MM.1S (cell line): ENCODE measurements around the gene HKDC1.
"Not testable (repeated sequence)": the region's sequence is repeated elsewhere in the genome, so short reads cannot be mapped to it uniquely, and the experiment has no call there.

ENCODE experiments used
- DNase-seq: peaks from one replicate; pipeline ENCODE4 v3.0.0-alpha.2; 2015
- H2AFZ ChIP-seq: fragments of 300-600 bp; sonication (generic); 2 replicates; pipeline ENCODE4 v1.6.0; 2016; ENCODE audit warnings: antibody characterized with exemption, low read length
- H3F3A ChIP-seq: fragments of 300-600 bp; sonication (generic); 2 replicates; pipeline ENCODE4 v1.6.1; 2016; ENCODE audit warnings: mild to moderate bottlenecking, antibody characterized with exemption, low read length, moderate library complexity, mixed read lengths; ENCODE audit not compliant: insufficient read depth
- H3K27ac ChIP-seq: fragments of 300-600 bp; sonication (generic); 2 replicates; pipeline ENCODE4 v1.5.1; 2016; ENCODE audit warnings: mild to moderate bottlenecking, low read length
- H3K27me3 ChIP-seq: fragments of 300-600 bp; sonication (generic); replicated peaks from 2 replicates; pipeline ENCODE4 v1.6.0; 2016; ENCODE audit warnings: low read length; ENCODE audit not compliant: insufficient read depth
- H3K36me3 ChIP-seq: fragments of 300-600 bp; sonication (generic); replicated peaks from 2 replicates; pipeline ENCODE4 v1.6.1; 2016; ENCODE audit warnings: mild to moderate bottlenecking, low read length, mixed read lengths; ENCODE audit not compliant: insufficient read depth
- H3K4me1 ChIP-seq: fragments of 300-600 bp; sonication (generic); 2 replicates; pipeline ENCODE4 v1.6.1; 2016; ENCODE audit warnings: low read length, mixed read lengths
- H3K4me2 ChIP-seq: fragments of 300-600 bp; sonication (generic); 2 replicates; pipeline ENCODE4 v1.6.0; 2016; ENCODE audit warnings: low read depth, low read length
- H3K4me3 ChIP-seq: fragments of 300-600 bp; sonication (generic); 2 replicates; pipeline ENCODE4 v1.5.1; 2016; ENCODE audit warnings: low read length, mixed read lengths
- H3K79me2 ChIP-seq: fragments of 300-600 bp; sonication (generic); 2 replicates; pipeline ENCODE4 v1.6.1; 2016; ENCODE audit warnings: mixed run types, low read length, mixed read lengths
- H3K9ac ChIP-seq: fragments of 300-600 bp; sonication (generic); 2 replicates; pipeline ENCODE4 v1.6.1; 2016; ENCODE audit warnings: low read length, mixed read lengths
- H3K9me2 ChIP-seq: fragments of 300-600 bp; sonication (generic); replicated peaks from 2 replicates; pipeline ENCODE4 v1.6.1; 2016; ENCODE audit warnings: mild to moderate bottlenecking, low read length, mixed read lengths; ENCODE audit not compliant: insufficient read depth
- H3K9me3 ChIP-seq: fragments of 300-600 bp; sonication (generic); replicated peaks from 2 replicates; pipeline ENCODE4 v1.6.1; 2016; ENCODE audit warnings: mild to moderate bottlenecking, low read length, mixed read lengths; ENCODE audit not compliant: insufficient read depth
- H4K20me1 ChIP-seq: fragments of 300-600 bp; sonication (generic); 2 replicates; pipeline ENCODE4 v1.6.1; 2016; ENCODE audit warnings: mild to moderate bottlenecking, low read length, moderate library complexity, mixed read lengths; ENCODE audit not compliant: insufficient read depth
- CTCF ChIP-seq: fragments of 300-600 bp; sonication (generic); IDR thresholded peaks from 2 replicates; pipeline ENCODE4 v1.5.1; 2016; ENCODE audit warnings: antibody characterized with exemption, low read length, mixed read lengths
- EZH2 ChIP-seq: fragments of 300-600 bp; sonication (generic); optimal IDR thresholded peaks from 2 replicates; pipeline ENCODE3; 2017; ENCODE audit warnings: low read depth, mild to moderate bottlenecking, antibody characterized with exemption, low read length, mixed read lengths
- EZH2phosphoT487 ChIP-seq: fragments of 300-600 bp; sonication (generic); IDR thresholded peaks from 2 replicates; pipeline ENCODE4 v1.6.1; 2018; ENCODE audit warnings: antibody characterized with exemption, low read length

The HKDC1 gene

GRCh38 chr10:69303632-69304051, 83.5 kb downstream of the HKDC1 start:
- Histone ChIP-seq H3K4me1 (no peaks in the 10 kb centered on the region), H3K9ac (no peak overlapping the region), H3K4me3 (no peak overlapping the region), H3F3A (no peaks in the 10 kb centered on the region), H3K27ac (no peak overlapping the region), H3K9me3 (no peaks in the 10 kb centered on the region), H2AFZ (no peak overlapping the region), H3K36me3 (no peaks in the 10 kb centered on the region), H4K20me1 (no peaks in the 10 kb centered on the region), H3K9me2 (no peaks in the 10 kb centered on the region), H3K79me2 (no peaks in the 10 kb centered on the region), H3K27me3 (no peaks in the 10 kb centered on the region), H3K4me2 (no peak overlapping the region)
- no peak for TF ChIP-seq CTCF
- TF ChIP-seq EZH2phosphoT487, result no peak
- TF ChIP-seq EZH2, result no peak
- no peak for DNase-seq

DNA sequence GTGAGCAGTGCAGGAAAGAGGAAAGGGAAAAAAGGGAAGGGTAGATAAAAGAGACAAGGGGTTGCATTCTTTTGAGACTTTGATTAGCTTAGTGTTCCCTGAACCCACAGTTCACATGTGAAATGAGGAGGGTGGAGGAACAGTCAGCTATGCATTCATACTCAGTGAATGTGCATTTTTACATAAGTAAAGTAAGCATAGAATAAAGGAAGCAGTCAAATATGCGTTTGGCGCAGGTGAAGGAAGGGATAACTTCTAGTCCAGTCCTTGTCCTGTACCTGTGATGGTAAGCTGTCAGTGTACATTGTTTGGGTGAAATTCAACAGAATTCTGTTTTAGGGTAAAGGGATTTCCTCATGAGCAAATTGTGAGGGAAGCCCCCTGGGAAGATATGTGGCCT, 86.3 kb downstream of the HKDC1 start:
- no peaks in the 10 kb centered on the region for H4K20me1 ChIP-seq
- H3K79me2 ChIP-seq, result no peaks in the 10 kb centered on the region
- no peak for DNase-seq
- H3K36me3 ChIP-seq, result no peaks in the 10 kb centered on the region
- no peaks in the 10 kb centered on the region for H3K9me2 ChIP-seq
- TF ChIP-seq CTCF (no peak), EZH2 (no peak), EZH2phosphoT487 (no peak)
- H3K4me3 ChIP-seq, result no peak overlapping the region
- no peak overlapping the region for H3K27ac ChIP-seq
- H3K9ac ChIP-seq, result no peak overlapping the region
- H3F3A ChIP-seq, result no peaks in the 10 kb centered on the region
- no peaks in the 10 kb centered on the region for H3K4me1 ChIP-seq
- H3K27me3 ChIP-seq, result no peaks in the 10 kb centered on the region
- no peak overlapping the region for H3K4me2 ChIP-seq
- no peak overlapping the region for H2AFZ ChIP-seq
- no peaks in the 10 kb centered on the region for H3K9me3 ChIP-seq

- Histone ChIP-seq H3K79me2 (no peaks in the 10 kb centered on the region), H3K36me3 (no peaks in the 10 kb centered on the region), H2AFZ (no peak overlapping the region), H3K9me2 (no peaks in the 10 kb centered on the region), H3K9ac (no peak overlapping the region), H3K27me3 (no peaks in the 10 kb centered on the region), H3K9me3 (no peaks in the 10 kb centered on the region), H3K27ac (no peak overlapping the region), H3K4me1 (no peaks in the 10 kb centered on the region), H3K4me3 (no peak overlapping the region), H3K4me2 (no peak overlapping the region), H4K20me1 (no peaks in the 10 kb centered on the region), H3F3A (no peaks in the 10 kb centered on the region)
- no peak for DNase-seq
- TF ChIP-seq EZH2, result no peak
- no peak for TF ChIP-seq EZH2phosphoT487
- TF ChIP-seq CTCF, result no peak
Measured at GRCh38 chr10:69307434-69307833, 87.3 kb downstream of the HKDC1 start.

GRCh38 chr10:69308304-69308703, 88.2 kb downstream of the HKDC1 start:
- H3K36me3 ChIP-seq, H3K9ac ChIP-seq, H3K27ac ChIP-seq, H3K9me2 ChIP-seq, H2AFZ ChIP-seq, H3K4me1 ChIP-seq, DNase-seq, H3K27me3 ChIP-seq, H4K20me1 ChIP-seq, H3K9me3 ChIP-seq, H3F3A ChIP-seq, H3K4me2 ChIP-seq, H3K79me2 ChIP-seq, H3K4me3 ChIP-seq: not testable (repeated sequence)
